Erythroblast (primary cell): ENCODE data around the gene SLC22A23.

Experiments used
- DNase-seq, 2 experiments: peaks; one replicate each; lab custom pipeline; 2025; lab: John Stamatoyannopoulos, UW
- GATA1 ChIP-seq: IDR thresholded peaks from 2 replicates; pipeline ENCODE4 v1.6.1; 2011; ENCODE audit warnings: low read depth, mild to moderate bottlenecking, control low read depth, low read length, moderate library complexity
- POLR2A ChIP-seq: IDR thresholded peaks from 2 replicates; pipeline ENCODE4 v1.6.1; 2011; ENCODE audit warnings: mild to moderate bottlenecking, low read length

Gene SLC22A23

GRCh38 chr6:3458706-3459421 is 2.0 kb upstream of the SLC22A23 start:
- peak in 1 of 2 experiments; percentile 30 for DNase-seq
- TF ChIP-seq GATA1 (no peak), POLR2A (no peak)

DNA sequence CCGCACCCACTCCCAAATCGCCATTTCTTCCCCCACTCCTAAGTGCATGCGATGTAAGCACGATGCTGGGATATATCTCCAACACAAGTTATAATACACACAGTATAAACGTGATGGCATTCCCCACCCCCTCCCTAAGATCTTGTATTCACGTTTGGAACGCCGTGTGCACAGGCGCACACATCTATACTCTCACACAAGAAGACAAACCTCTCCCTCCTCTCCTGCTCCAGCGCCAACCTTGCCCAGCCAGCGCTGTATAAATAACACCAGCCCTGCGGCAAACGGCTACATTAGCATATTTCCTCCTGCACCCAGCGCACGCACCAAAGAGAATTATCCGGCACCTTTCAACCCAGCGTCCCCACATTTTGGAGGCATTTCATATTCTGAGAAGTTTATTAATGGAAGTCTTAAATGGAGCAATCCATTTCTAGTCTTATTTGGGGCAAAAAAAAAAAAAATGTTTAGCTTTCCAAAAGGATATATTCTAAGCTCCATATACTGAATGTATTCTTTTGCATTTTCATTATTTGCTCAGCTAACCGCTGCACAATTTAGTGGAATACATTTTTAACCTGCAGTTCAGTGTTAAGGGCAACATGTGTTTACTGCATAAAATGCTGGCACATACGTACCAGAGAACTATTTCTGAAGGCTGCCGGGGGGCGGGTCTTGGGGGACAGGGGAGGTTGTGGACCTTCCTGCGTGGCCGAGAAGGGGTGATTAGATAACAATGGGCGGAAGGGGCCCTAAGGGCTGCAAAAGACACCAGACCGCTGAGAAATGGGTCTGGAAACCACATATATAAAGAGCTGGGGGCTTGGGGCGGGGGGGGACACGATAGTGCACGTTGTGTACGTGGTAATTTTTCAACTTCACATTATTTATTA is 1.1 kb upstream of the SLC22A23 start:
- TF ChIP-seq GATA1 (no peak), POLR2A (peak; percentile 30)
- peak; percentile 67 to 79 for DNase-seq

DNA sequence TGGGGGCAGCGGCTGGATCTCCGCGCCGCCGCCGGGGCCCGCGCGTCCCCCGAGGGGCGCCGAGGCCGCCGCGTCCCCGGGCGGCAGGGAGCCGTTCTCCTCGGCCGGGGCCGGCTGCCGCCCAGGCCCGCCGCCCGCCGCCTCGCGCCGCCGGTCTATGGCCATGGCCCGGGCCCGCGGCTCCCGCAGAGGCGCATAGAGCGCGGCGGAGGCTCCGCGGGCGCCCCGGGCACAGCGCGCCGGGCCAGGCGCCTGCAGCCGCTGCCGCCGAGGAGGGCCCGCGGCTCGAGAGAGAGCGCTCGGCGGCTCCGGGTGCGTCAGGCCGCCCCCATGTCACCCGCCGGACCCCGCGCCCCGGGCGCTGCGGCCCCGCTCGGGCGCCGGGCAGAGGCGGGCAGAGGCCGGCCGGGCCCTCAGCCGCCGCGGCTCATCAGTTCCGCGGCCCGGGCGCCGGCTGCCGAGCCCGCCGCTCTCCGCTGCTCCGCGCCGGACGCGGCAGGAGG is 404 bp downstream of the SLC22A23 start:
- TF ChIP-seq GATA1, result no peak
- no peak for TF ChIP-seq POLR2A

GRCh38 chr6:3455569-3456394 is 1.1 kb downstream of the SLC22A23 start:
- TF ChIP-seq GATA1, result no peak
- TF ChIP-seq POLR2A, result no peak
- DNase-seq, result peak; percentile 73 to 86

More for the DNA sequence above, 404 bp downstream of the SLC22A23 start:
- peak in 1 of 2 experiments; percentile 70 for DNase-seq

GRCh38 chr6:3455147-3455568 is 1.7 kb downstream of the SLC22A23 start:
- peak; percentile 86 to 92 for DNase-seq
- TF ChIP-seq GATA1 (no peak), POLR2A (peak; percentile 82)

DNA sequence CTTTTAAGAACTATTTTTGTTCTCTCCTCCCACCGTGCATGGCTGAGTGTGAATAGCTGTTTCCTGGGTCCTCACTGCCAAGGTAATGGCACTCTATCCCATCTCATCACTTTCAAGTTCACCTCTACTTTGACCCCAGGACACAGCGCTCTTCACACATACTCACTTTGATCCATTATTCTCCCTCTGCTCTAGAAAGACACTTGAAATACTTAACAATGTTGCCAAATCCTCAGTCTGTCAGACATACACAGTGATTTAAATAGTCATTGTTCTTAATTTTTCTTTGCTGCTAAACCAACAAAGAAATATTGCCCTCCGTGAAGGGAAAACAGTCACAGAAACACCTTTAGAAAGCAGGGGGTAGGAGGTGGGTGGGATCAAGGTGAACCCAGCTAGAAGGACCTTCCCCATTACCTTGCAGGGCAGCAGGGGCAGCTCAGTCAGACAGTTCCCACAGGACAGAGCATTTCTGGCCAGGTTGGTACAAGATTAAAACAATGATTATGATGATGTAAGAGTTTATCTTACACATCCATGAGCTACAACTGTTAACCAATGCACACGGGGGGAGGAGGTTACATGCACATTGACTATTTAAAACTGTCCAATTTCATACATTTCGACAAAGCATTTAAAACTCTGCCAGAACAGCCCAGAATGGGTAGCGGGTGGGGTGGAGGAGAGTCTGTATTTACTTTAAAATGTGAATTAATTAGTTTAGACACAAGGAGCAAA is 2.4 kb downstream of the SLC22A23 start:
- DNase-seq, result peak; percentile 57 to 71

GRCh38 chr6:3453413-3454272 is 3.2 kb downstream of the SLC22A23 start:
- DNase-seq, result peak; percentile 28 to 55
- TF ChIP-seq GATA1, result no peak
- no peak for TF ChIP-seq POLR2A

More for the DNA sequence above, 2.4 kb downstream of the SLC22A23 start:
- TF ChIP-seq POLR2A (no peak), GATA1 (no peak)

DNA sequence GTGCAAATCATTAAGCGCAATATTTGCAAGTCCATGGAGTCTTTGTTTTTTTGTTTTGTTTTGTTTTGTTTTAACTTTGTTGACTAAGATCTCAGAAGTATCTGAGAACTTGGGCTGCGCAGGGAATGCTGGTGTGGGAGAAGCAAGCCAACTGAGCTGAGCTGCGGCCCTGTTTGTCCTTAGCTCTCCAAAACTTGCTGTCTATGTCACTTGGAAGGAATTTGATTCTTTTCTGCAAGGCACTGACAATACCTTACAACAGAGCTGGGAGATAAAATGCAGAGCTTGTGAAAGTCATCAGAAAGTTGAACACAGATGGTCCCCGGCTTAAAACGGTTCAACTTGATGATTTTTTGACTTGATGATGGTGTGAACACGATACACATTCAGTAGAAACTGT is 5.4 kb downstream of the SLC22A23 start:
- DNase-seq, result no peak

GRCh38 chr6:3450888-3451287 is 6.0 kb downstream of the SLC22A23 start:
- DNase-seq, result no peak
- TF ChIP-seq GATA1 (no peak), POLR2A (no peak)

More for the DNA sequence above, 5.4 kb downstream of the SLC22A23 start:
- TF ChIP-seq GATA1, result no peak
- no peak for TF ChIP-seq POLR2A

GRCh38 chr6:3449750-3450305 is 7.0 kb downstream of the SLC22A23 start:
- TF ChIP-seq POLR2A (no peak), GATA1 (no peak)
- DNase-seq, result no peak

DNA sequence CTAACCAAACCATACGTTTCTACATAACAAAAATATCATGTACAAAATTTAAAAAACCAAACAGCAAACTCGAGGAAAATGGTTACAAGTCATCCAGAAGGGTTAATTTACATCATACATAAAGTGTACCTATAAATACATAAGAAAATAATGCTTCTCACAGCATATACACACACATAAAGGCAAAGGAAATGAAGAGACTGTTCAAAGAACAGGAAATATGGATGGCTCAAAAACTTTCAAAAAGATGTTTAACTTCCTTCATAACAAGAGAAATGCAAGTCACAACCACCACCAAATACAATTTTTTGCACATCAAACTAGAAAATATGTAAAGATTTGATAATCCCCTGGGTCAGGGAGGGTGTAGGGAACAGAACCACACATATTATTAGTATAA is 7.5 kb downstream of the SLC22A23 start:
- TF ChIP-seq GATA1 (no peak), POLR2A (no peak)

More for the DNA sequence above, 7.5 kb downstream of the SLC22A23 start:
- DNase-seq, result no peak
